ENCODE data around the gene ACP6.
"Not testable (repeated sequence)": the region's sequence is repeated elsewhere in the genome, so short reads cannot be mapped to it uniquely, and the experiment has no call there.

Gene ACP6

GRCh38 chr1:147620543-147620942 lies 49.8 kb downstream of the ACP6 start:
- DNase-seq (ENCODE audit: low read depth): no peak

- no peak for DNase-seq (ENCODE audit: low read depth)
Measured at GRCh38 chr1:147619741-147620140, 50.6 kb downstream of the ACP6 start.

- no peak for DNase-seq (ENCODE audit: low read depth)
Measured at GRCh38 chr1:147618771-147619170, 51.6 kb downstream of the ACP6 start.

- DNase-seq (ENCODE audit: low read depth): no peak
Measured at GRCh38 chr1:147618077-147618569, 52.2 kb downstream of the ACP6 start.

GRCh38 chr1:147614966-147615365 lies 55.4 kb downstream of the ACP6 start:
- DNase-seq (ENCODE audit: low read depth): not testable (repeated sequence)

- DNase-seq (ENCODE audit: low read depth): no peak
Measured at GRCh38 chr1:147613506-147613905, 56.8 kb downstream of the ACP6 start.

- no peak for DNase-seq (ENCODE audit: low read depth)
Measured at GRCh38 chr1:147612366-147612765, 58.0 kb downstream of the ACP6 start.

GRCh38 chr1:147611586-147611985 lies 58.7 kb downstream of the ACP6 start:
- DNase-seq (ENCODE audit: low read depth): no peak

- no peak for DNase-seq (ENCODE audit: low read depth)
Measured at GRCh38 chr1:147611021-147611426, 59.3 kb downstream of the ACP6 start.

- DNase-seq (ENCODE audit: low read depth): no peak
Measured at GRCh38 chr1:147609358-147609757, 61.0 kb downstream of the ACP6 start.

- no peak for DNase-seq (ENCODE audit: low read depth)
Measured at GRCh38 chr1:147608596-147608995, 61.7 kb downstream of the ACP6 start.

- DNase-seq (ENCODE audit: low read depth): no peak
Measured at GRCh38 chr1:147605591-147605990, 64.7 kb downstream of the ACP6 start.

GRCh38 chr1:147603986-147604385 lies 66.3 kb downstream of the ACP6 start:
- DNase-seq (ENCODE audit: low read depth): no peak

- peak; percentile 79 for DNase-seq (ENCODE audit: low read depth)
Measured at GRCh38 chr1:147600119-147601111, 69.9 kb downstream of the ACP6 start.

GRCh38 chr1:147599362-147600118 lies 70.8 kb downstream of the ACP6 start:
- peak; percentile 92 for DNase-seq (ENCODE audit: low read depth)

- peak; percentile 25 for DNase-seq (ENCODE audit: low read depth)
Measured at GRCh38 chr1:147598621-147599361, 71.5 kb downstream of the ACP6 start.

GRCh38 chr1:147597010-147597409 lies 73.3 kb downstream of the ACP6 start:
- no peak for DNase-seq (ENCODE audit: low read depth)

All from ELR (cell line).